ENCODE data around the gene SHOX. TPM values are rescaled to one million over a fixed set of nuclear protein-coding genes. Genes with fewer than 3 reads are reported as not detected.
"Not testable (repeated sequence)": the region's sequence is repeated elsewhere in the genome, so short reads cannot be mapped to it uniquely, and the experiment has no call there.

SHOX gene
- total RNA-seq, 1 experiment from 2014 or later: not detected

DNA sequence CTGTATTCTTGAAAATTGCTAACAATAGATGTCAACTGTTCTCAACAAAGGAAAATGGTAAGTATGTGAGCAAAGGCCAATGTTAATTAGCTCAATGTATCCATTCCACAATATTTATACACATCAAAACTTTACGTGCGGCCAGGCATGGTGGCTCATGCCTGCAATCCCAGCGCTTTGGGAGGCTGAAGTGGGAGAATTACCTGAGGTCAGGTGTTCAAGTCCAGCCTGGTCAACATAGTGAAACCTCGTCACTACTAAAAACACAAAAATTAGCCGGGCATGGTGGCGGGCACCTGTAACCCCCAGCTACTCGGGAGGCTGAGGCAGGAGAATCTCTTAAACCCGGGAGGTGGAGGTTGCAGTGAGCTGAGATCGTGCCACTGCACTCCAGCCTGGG lies 27.6 kb upstream of the SHOX start:
- H3K27me3 ChIP-seq (ENCODE audit: insufficient read depth, low read length); H3K79me2 ChIP-seq (ENCODE audit: insufficient read depth, low read length); RAD21 ChIA-PET (ENCODE audit: low non-redundant PET in 1 of 2, low total read pairs in 2 of 2, uncharacterized antibody in 2 of 2, unreplicated experiment in 2 of 2); H3K27ac ChIP-seq (ENCODE audit: low read depth, low read length); H3K4me3 ChIP-seq (replicated peaks in 1 of 2; ENCODE audit: low read depth in 1 of 2, low read length in 2 of 2); DNase-seq (ENCODE audit: low read depth, low spot score); ATAC-seq; POLR2A ChIA-PET; intact Hi-C loops (cut with micrococcal nuclease); H3K9ac ChIP-seq (ENCODE audit: low read length); H3K36me3 ChIP-seq (ENCODE audit: control insufficient read depth in 1 of 2, insufficient read depth in 2 of 2, low read length in 2 of 2); H3K9me3 ChIP-seq (ENCODE audit: control insufficient read depth in 1 of 2, insufficient read depth in 1 of 2, low read depth in 1 of 2, low read length in 2 of 2); H3K4me2 ChIP-seq (ENCODE audit: low read length); H3K4me1 ChIP-seq (ENCODE audit: control insufficient read depth in 1 of 2, insufficient read depth in 2 of 2, low read length in 2 of 2); CTCF ChIA-PET; BruUV-seq (replicated peaks); H4K20me1 ChIP-seq (ENCODE audit: insufficient read depth); H3K9me2 ChIP-seq (ENCODE audit: insufficient read depth); H2AFZ ChIP-seq (ENCODE audit: low read depth, low read length, poor library complexity, severe bottlenecking): not testable (repeated sequence)

DNA sequence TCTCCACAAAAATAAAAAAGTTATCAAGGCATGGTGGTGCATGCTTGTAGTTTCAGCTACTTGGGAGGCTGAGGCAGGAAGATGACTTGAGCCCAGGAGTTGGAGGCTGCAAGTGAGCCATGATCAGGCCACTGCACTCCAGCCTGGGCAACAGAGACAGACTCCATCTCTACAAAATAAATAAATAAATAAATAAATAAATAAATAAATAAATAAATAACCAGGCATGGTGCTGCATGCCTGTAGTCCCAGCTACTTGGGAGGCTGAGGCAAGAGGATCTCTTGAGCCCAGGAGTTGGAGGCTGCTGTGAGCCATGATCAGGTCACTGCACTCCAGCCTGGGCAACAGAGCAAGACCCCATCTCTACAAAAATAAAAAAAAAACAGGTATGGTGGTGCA lies 26.0 kb upstream of the SHOX start:
- H3K4me2 ChIP-seq (ENCODE audit: low read length); DNase-seq (ENCODE audit: low read depth, low spot score); BruUV-seq (replicated peaks); H3K79me2 ChIP-seq (ENCODE audit: insufficient read depth, low read length); CTCF ChIA-PET; RAD21 ChIA-PET (ENCODE audit: low non-redundant PET in 1 of 2, low total read pairs in 2 of 2, uncharacterized antibody in 2 of 2, unreplicated experiment in 2 of 2); H3K4me3 ChIP-seq (replicated peaks in 1 of 2; ENCODE audit: low read depth in 1 of 2, low read length in 2 of 2); H3K27me3 ChIP-seq (ENCODE audit: insufficient read depth, low read length); H3K9me3 ChIP-seq (ENCODE audit: control insufficient read depth in 1 of 2, insufficient read depth in 1 of 2, low read depth in 1 of 2, low read length in 2 of 2); ATAC-seq; H3K4me1 ChIP-seq (ENCODE audit: control insufficient read depth in 1 of 2, insufficient read depth in 2 of 2, low read length in 2 of 2); H4K20me1 ChIP-seq (ENCODE audit: insufficient read depth); H3K9ac ChIP-seq (ENCODE audit: low read length); H3K27ac ChIP-seq (ENCODE audit: low read depth, low read length); POLR2A ChIA-PET; H2AFZ ChIP-seq (ENCODE audit: low read depth, low read length, poor library complexity, severe bottlenecking); intact Hi-C loops (cut with micrococcal nuclease); H3K36me3 ChIP-seq (ENCODE audit: control insufficient read depth in 1 of 2, insufficient read depth in 2 of 2, low read length in 2 of 2); H3K9me2 ChIP-seq (ENCODE audit: insufficient read depth): not testable (repeated sequence)

DNA sequence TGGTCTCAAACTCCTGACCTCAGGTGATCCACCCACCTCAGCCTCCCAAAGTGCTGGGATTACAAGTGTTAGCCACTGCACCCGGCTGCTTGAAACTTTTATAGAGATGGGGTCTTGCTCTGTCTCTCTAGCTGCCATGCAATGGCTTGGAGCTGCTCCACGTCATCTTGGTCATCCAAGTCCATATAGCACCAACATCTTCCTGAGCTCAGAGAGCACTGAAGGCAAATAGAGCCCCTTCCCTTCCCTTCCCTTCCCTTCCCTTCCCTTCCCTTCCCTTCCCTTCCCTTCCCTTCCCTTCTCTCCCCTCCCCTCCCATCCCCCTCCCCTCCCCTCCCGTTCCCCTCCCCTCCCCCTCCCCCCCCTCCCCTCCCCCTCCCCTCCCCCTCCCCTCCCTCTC lies 22.5 kb upstream of the SHOX start:
- POLR2A ChIA-PET; CTCF ChIA-PET; intact Hi-C loops (cut with micrococcal nuclease): not testable (repeated sequence)

More for the DNA sequence above, 22.5 kb upstream of the SHOX start:
- BruUV-seq (replicated peaks); H3K4me3 ChIP-seq (replicated peaks in 1 of 2; ENCODE audit: low read depth in 1 of 2, low read length in 2 of 2); H3K27ac ChIP-seq (ENCODE audit: low read depth, low read length); H3K9me2 ChIP-seq (ENCODE audit: insufficient read depth); H3K79me2 ChIP-seq (ENCODE audit: insufficient read depth, low read length); H3K36me3 ChIP-seq (ENCODE audit: control insufficient read depth in 1 of 2, insufficient read depth in 2 of 2, low read length in 2 of 2); H3K9me3 ChIP-seq (ENCODE audit: control insufficient read depth in 1 of 2, insufficient read depth in 1 of 2, low read depth in 1 of 2, low read length in 2 of 2); ATAC-seq; RAD21 ChIA-PET (ENCODE audit: low non-redundant PET in 1 of 2, low total read pairs in 2 of 2, uncharacterized antibody in 2 of 2, unreplicated experiment in 2 of 2); H4K20me1 ChIP-seq (ENCODE audit: insufficient read depth); H3K9ac ChIP-seq (ENCODE audit: low read length); H2AFZ ChIP-seq (ENCODE audit: low read depth, low read length, poor library complexity, severe bottlenecking); H3K4me2 ChIP-seq (ENCODE audit: low read length); H3K27me3 ChIP-seq (ENCODE audit: insufficient read depth, low read length); H3K4me1 ChIP-seq (ENCODE audit: control insufficient read depth in 1 of 2, insufficient read depth in 2 of 2, low read length in 2 of 2); DNase-seq (ENCODE audit: low read depth, low spot score): not testable (repeated sequence)
